MCF 10A (cell line): ENCODE results near the gene CEMIP. TPM values are rescaled to one million over a fixed set of nuclear protein-coding genes. Genes with fewer than 3 reads are reported as not detected.

Source experiments
- BruUV-seq: library from RNA; stranded (reverse); fragments of 400-500 nt; replicated peaks from 2 replicates; lab custom pipeline; 2021; lab: Mats Ljungman, UMichigan
- CTCF ChIA-PET: fragments of 300-600 bp; sonication (Branson Sonifier 250); formaldehyde crosslinking; extraction: SDS; loops from one replicate; lab custom pipeline; 2021; ENCODE audit warnings: antibody characterized with exemption, inconsistent platforms; lab: Yijun Ruan, JAX
- POLR2A ChIA-PET: fragments of 300-600, 350-650 bp; sonication (Branson Sonifier 250); formaldehyde crosslinking; extraction: SDS; loops from one replicate; lab custom pipeline; 2020; ENCODE audit warnings: antibody characterized with exemption, inconsistent platforms; lab: Yijun Ruan, JAX
- DNase-seq: peaks from one replicate; pipeline ENCODE4 v3.0.0-alpha.2; 2018; ENCODE audit not compliant: unreplicated experiment
- H3K27ac Mint-ChIP-seq: one replicate; pipeline ENCODE4 v1.8.0; 2022; ENCODE audit warnings: mild to moderate bottlenecking, low read depth, mixed read lengths; ENCODE audit not compliant: unreplicated experiment
- H3K27me3 Mint-ChIP-seq: one replicate; pipeline ENCODE4 v1.8.0; 2022; ENCODE audit warnings: mixed read lengths; ENCODE audit not compliant: insufficient read depth, unreplicated experiment
- H3K36me3 Mint-ChIP-seq: one replicate; pipeline ENCODE4 v1.8.0; 2022; ENCODE audit warnings: mild to moderate bottlenecking, moderate library complexity, mixed read lengths; ENCODE audit not compliant: insufficient read depth, unreplicated experiment
- H3K4me1 Mint-ChIP-seq: one replicate; pipeline ENCODE4 v1.8.0; 2022; ENCODE audit warnings: mixed read lengths; ENCODE audit not compliant: insufficient read depth, unreplicated experiment
- H3K4me3 Mint-ChIP-seq: one replicate; pipeline ENCODE4 v1.8.0; 2022; ENCODE audit warnings: mild to moderate bottlenecking, moderate library complexity, mixed read lengths; ENCODE audit not compliant: unreplicated experiment
- H3K9me3 Mint-ChIP-seq: one replicate; pipeline ENCODE4 v1.8.0; 2022; ENCODE audit warnings: mixed read lengths; ENCODE audit not compliant: unreplicated experiment
- CTCF ChIP-seq: fragments of 200-600 bp; IDR thresholded peaks from one replicate; pipeline ENCODE4 v1.8.0; 2022; ENCODE audit warnings: antibody characterized with exemption, mild to moderate bottlenecking; ENCODE audit not compliant: unreplicated experiment
- intact Hi-C: fragments of 100-400 bp; cut with micrococcal nuclease; formaldehyde crosslinking; loops from 2 replicates; pipeline ENCODE4 v1.14.1; 2022
- total RNA-seq: library from RNA; stranded (reverse); gene quantifications from 2 replicates; pipeline ENCODE4 v1.2.3, GENCODE V29; 2022

Gene CEMIP
- total RNA-seq, 1 experiment from 2014 or later, result 0.14 TPM

- H3K36me3 Mint-ChIP-seq, result peaks cover 51% of the 10 kb centered on the region
- no TSS peak for BruUV-seq
Measured at GRCh38 chr15:80979538-80980200, 200.5 kb downstream of the CEMIP start.

GRCh38 chr15:80982205-80982604, 203.0 kb downstream of the CEMIP start:
- Mint-ChIP-seq H3K36me3 (peaks cover 47% of the 10 kb centered on the region), H3K27ac (no peak overlapping the region), H3K4me1 (peaks cover 36% of the 10 kb centered on the region), H3K9me3 (no peaks in the 10 kb centered on the region), H3K27me3 (no peaks in the 10 kb centered on the region), H3K4me3 (no peak overlapping the region)
- no peak for TF ChIP-seq CTCF
- intact Hi-C loops, result no loop called here
- CTCF ChIA-PET, result interaction anchor here (1.3 to 1.8 kb wide), 4 partner anchors 12 to 286 kb away, joined by 3 to 6 read pairs (median 5); partner anchors contain the start of gene CEMIP
- DNase-seq, result no peak
- BruUV-seq, result no TSS peak
- POLR2A ChIA-PET, result no interaction called here

More at GRCh38 chr15:80979538-80980200, 200.5 kb downstream of the CEMIP start:
- no peaks in the 10 kb centered on the region for H3K9me3 Mint-ChIP-seq
- no peak overlapping the region for H3K4me3 Mint-ChIP-seq
- no peak for TF ChIP-seq CTCF
- peak overlapping the region; percentile 2 for H3K27ac Mint-ChIP-seq
- H3K4me1 Mint-ChIP-seq, result peaks cover 18% of the 10 kb centered on the region
- DNase-seq, result no peak
- POLR2A ChIA-PET, result interaction anchor here (0.6 to 1.2 kb wide), 3 partner anchors 10 to 199 kb away, joined by 3 to 4 read pairs (median 3); no protein-coding TSS in a partner anchor
- CTCF ChIA-PET, result interaction anchor here (0.5 to 2.4 kb wide), 8 partner anchors 10 to 524 kb away, joined by 3 to 21 read pairs (median 6); partner anchors contain the start of gene CEMIP
- intact Hi-C loops, result loop anchor here (5.0 kb wide), 1 partner anchor 288 kb away; no protein-coding TSS in a partner anchor
- H3K27me3 Mint-ChIP-seq, result no peaks in the 10 kb centered on the region

- ChIA-PET POLR2A (no interaction called here), CTCF (interaction anchor here (0.6 to 1.8 kb wide), 6 partner anchors 13 to 528 kb away, joined by 3 to 6 read pairs (median 4); partner anchors contain the start of gene CEMIP)
- TF ChIP-seq CTCF, result no peak
- Mint-ChIP-seq H3K36me3 (peaks cover 47% of the 10 kb centered on the region), H3K4me1 (peaks cover 38% of the 10 kb centered on the region), H3K9me3 (no peaks in the 10 kb centered on the region), H3K27ac (no peak overlapping the region), H3K4me3 (no peak overlapping the region), H3K27me3 (no peaks in the 10 kb centered on the region)
- no peak for DNase-seq
- intact Hi-C loops, result no loop called here
- BruUV-seq, result no TSS peak
Measured at GRCh38 chr15:80982839-80983238, 203.7 kb downstream of the CEMIP start.

- CTCF ChIA-PET, result interaction anchor here (1.1 kb wide), 1 partner anchor 529 kb away, joined by 4 read pairs; no protein-coding TSS in a partner anchor
- no peak overlapping the region for H3K4me3 Mint-ChIP-seq
Measured at GRCh38 chr15:80984856-80985255, 205.7 kb downstream of the CEMIP start.

More at GRCh38 chr15:80984856-80985255, 205.7 kb downstream of the CEMIP start:
- Mint-ChIP-seq H3K36me3 (peaks cover 34% of the 10 kb centered on the region), H3K27me3 (no peaks in the 10 kb centered on the region), H3K9me3 (no peaks in the 10 kb centered on the region), H3K4me1 (peaks cover 42% of the 10 kb centered on the region), H3K27ac (peak overlapping the region; percentile 33)
- no peak for DNase-seq
- BruUV-seq, result no TSS peak
- intact Hi-C loops, result no loop called here
- TF ChIP-seq CTCF, result no peak
- POLR2A ChIA-PET, result interaction anchor here (0.6 kb wide), 1 partner anchor 405 kb away, joined by 3 read pairs; no protein-coding TSS in a partner anchor
